OCI-LY7 (cell line): ENCODE measurements around the gene GIMAP5. TPM values are rescaled to one million over a fixed set of nuclear protein-coding genes. Genes with fewer than 3 reads are reported as not detected.

ENCODE experiments used
- BruUV-seq: library from RNA; stranded (reverse); fragments of 400-500 nt; replicated peaks from 2 replicates; lab custom pipeline; 2021; lab: Mats Ljungman, UMichigan
- CTCF ChIA-PET: fragments of 300-600 bp; sonication (Branson Sonifier 250); formaldehyde crosslinking; loops from one replicate; lab custom pipeline; 2022; ENCODE audit warnings: antibody characterized with exemption; ENCODE audit not compliant: unreplicated experiment; lab: Charles Lee
- POLR2A ChIA-PET: fragments of 300-600 bp; sonication (Branson Sonifier 250); formaldehyde crosslinking; loops from one replicate; lab custom pipeline; 2022; ENCODE audit warnings: antibody characterized with exemption; lab: Charles Lee
- DNase-seq: peaks from one replicate; pipeline ENCODE4 v3.0.0-alpha.2; 2015; ENCODE audit warnings: low spot score
- H2AFZ ChIP-seq: fragments of 200-600 bp; sonication (generic), shearing (Covaris generic); 2 replicates; pipeline ENCODE4 v1.6.1; 2014; ENCODE audit warnings: mild to moderate bottlenecking, antibody characterized with exemption, low read length, moderate library complexity
- H3K27ac ChIP-seq: fragments of 200-600 bp; sonication (generic); 2 replicates; pipeline ENCODE4 v1.5.1; 2014; ENCODE audit warnings: mixed run types, low read depth, mild to moderate bottlenecking, moderate library complexity, low read length, inconsistent platforms; ENCODE audit not compliant: poor library complexity, severe bottlenecking
- H3K36me3 ChIP-seq: fragments of 200-600 bp; sonication (generic); 2 replicates; pipeline ENCODE4 v1.6.1; 2014; ENCODE audit warnings: mild to moderate bottlenecking, antibody characterized with exemption, low read length, moderate library complexity, mixed read lengths; ENCODE audit not compliant: insufficient read depth
- H3K4me1 ChIP-seq: fragments of 200-600 bp; sonication (generic); 2 replicates; pipeline ENCODE4 v1.5.1; 2014; ENCODE audit warnings: mild to moderate bottlenecking, low read length; ENCODE audit not compliant: insufficient read depth, poor library complexity, severe bottlenecking
- H3K4me2 ChIP-seq: fragments of 200-600 bp; sonication (generic); 2 replicates; pipeline ENCODE4 v1.6.1; 2014; ENCODE audit warnings: mild to moderate bottlenecking, low read length
- H3K4me3 ChIP-seq: fragments of 200-600 bp; sonication (generic); 2 replicates; pipeline ENCODE4 v1.5.1; 2014; ENCODE audit warnings: mild to moderate bottlenecking, low read depth, low read length; ENCODE audit not compliant: poor library complexity, severe bottlenecking
- H3K79me2 ChIP-seq: fragments of 200-600 bp; sonication (generic); 2 replicates; pipeline ENCODE4 v1.6.1; 2016; ENCODE audit warnings: low read depth, mild to moderate bottlenecking, low read length, moderate library complexity, mixed read lengths; ENCODE audit not compliant: insufficient read depth
- H3K9me2 ChIP-seq: fragments of 200-600 bp; sonication (generic); 2 replicates; pipeline ENCODE4 v1.6.1; 2016; ENCODE audit warnings: mild to moderate bottlenecking, low read length, mixed read lengths; ENCODE audit not compliant: insufficient read depth
- H3K9me3 ChIP-seq: fragments of 200-600 bp; sonication (generic); 2 replicates; pipeline ENCODE4 v1.6.1; 2014; ENCODE audit warnings: mild to moderate bottlenecking, mixed run types, low read length, mixed read lengths
- H4K20me1 ChIP-seq: fragments of 200-600 bp; sonication (generic); 2 replicates; pipeline ENCODE4 v1.6.1; 2014; ENCODE audit warnings: mild to moderate bottlenecking, antibody characterized with exemption, low read length, moderate library complexity, mixed read lengths; ENCODE audit not compliant: insufficient read depth
- CTCF ChIP-seq: fragments of 200-600 bp; sonication (generic); conservative IDR thresholded peaks from 2 replicates; pipeline ENCODE4 v1.5.1; 2014; ENCODE audit warnings: mild to moderate bottlenecking, antibody characterized with exemption, low read length, moderate library complexity, mixed read lengths
- EZH2phosphoT487 ChIP-seq: fragments of 200-600 bp; sonication (generic); IDR thresholded peaks from 2 replicates; pipeline ENCODE4 v1.6.1; 2018; ENCODE audit warnings: low read depth, borderline replicate concordance, mild to moderate bottlenecking, mixed run types, antibody characterized with exemption, low read length, moderate library complexity, mixed read lengths
- intact Hi-C: fragments of 100-400 bp; cut with micrococcal nuclease; formaldehyde crosslinking; loops from one replicate; pipeline ENCODE4 v1.10.0; 2022; ENCODE audit not compliant: unreplicated experiment
- total RNA-seq, 2 experiments: library from RNA; depleted of rRNA in 1 of 2; stranded (reverse); fragments of >200 nt in 1 of 2; shearing (Covaris generic) in 1 of 2; gene quantifications; 2 replicates each; pipeline ENCODE4 v1.2.3, GENCODE V29; 2014 to 2022

The GIMAP5 gene
- total RNA-seq, 2 experiments from 2014 or later: not detected

DNA sequence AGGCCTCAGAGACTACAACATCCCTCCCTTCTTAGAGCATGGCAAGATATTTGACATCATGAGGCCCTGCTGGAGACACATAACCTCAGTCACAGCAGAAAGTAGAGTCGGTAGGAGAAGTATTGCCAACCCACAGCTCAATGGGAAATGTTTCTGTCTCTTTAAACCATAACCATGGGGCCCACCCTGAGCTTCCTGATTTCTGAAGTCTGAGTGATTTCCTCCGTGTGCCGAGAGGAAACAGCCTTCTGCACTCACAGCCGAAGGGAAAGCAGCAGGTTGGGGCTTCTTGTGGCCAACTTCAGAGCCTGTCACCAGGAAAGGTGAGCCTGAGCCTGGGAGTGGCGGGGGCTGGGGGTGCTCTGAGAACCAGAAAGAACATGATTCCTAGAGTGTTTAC is 20.9 kb upstream of the GIMAP5 start, which contains the start of gene GIMAP1:
TSS of gene GIMAP1 (plus strand) at position 246 of the 400 bp plus-strand sequence. CDS start 2,435 bp downstream, outside the sequence.
- no peak for TF ChIP-seq CTCF
- TF ChIP-seq EZH2phosphoT487: no peak
- H3K4me2 ChIP-seq: no peak within 1 kb of the TSS
- H3K79me2 ChIP-seq: no peaks in the 10 kb centered on the region
- intact Hi-C loops: no loop called here
- no peak within 1 kb of the TSS for H3K4me3 ChIP-seq
- no peak within 1 kb of the TSS for H3K27ac ChIP-seq
- H3K9me3 ChIP-seq: no peaks in the 10 kb centered on the region
- BruUV-seq: no TSS peak
- H3K9me2 ChIP-seq: no peaks in the 10 kb centered on the region
- H3K4me1 ChIP-seq: no peaks in the 10 kb centered on the region
- no peaks in the 10 kb centered on the region for H4K20me1 ChIP-seq
- H3K36me3 ChIP-seq: no peaks in the 10 kb centered on the region
- ChIA-PET CTCF (interaction anchor here (0.6 kb wide), 1 partner anchor 54 kb away, joined by 3 read pairs; no protein-coding TSS in a partner anchor), POLR2A (interaction anchor here (0.6 to 0.8 kb wide), 3 partner anchors 43 to 1228 kb away, joined by 3 to 4 read pairs (median 3); no protein-coding TSS in a partner anchor)
- no peak for DNase-seq
- no peak within 1 kb of the TSS for H2AFZ ChIP-seq

DNA sequence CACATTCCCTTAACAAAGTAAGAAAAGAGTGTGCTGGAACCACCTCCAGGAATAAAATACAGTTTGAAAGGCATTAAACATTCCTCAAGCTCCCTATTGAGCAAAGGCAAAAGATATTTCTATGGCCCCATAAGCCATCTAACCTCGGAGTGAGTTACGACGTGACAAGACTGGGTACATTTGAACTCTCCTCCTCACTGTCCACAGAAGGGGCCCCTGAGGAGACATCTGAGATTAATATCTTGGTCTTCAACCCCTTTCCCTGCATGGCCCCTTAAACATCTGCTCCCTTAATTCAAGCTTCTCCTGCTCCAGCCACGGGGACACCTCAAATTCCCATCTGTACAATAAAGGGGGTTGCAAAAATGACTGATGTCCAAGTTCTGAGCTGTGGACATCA is 20.3 kb upstream of the GIMAP5 start:
- ChIA-PET CTCF (no interaction called here), POLR2A (interaction anchor here (0.8 kb wide), 1 partner anchor 42 kb away, joined by 3 read pairs; no protein-coding TSS in a partner anchor)
- no peak overlapping the region for H3K4me3 ChIP-seq
- H3K4me2 ChIP-seq: no peak overlapping the region
- DNase-seq: no peak
- no TSS peak for BruUV-seq
- H3K36me3 ChIP-seq: no peaks in the 10 kb centered on the region
- no peak for TF ChIP-seq CTCF
- TF ChIP-seq EZH2phosphoT487: no peak
- no peaks in the 10 kb centered on the region for H3K9me3 ChIP-seq
- H4K20me1 ChIP-seq: no peaks in the 10 kb centered on the region
- no peak overlapping the region for H2AFZ ChIP-seq
- intact Hi-C loops: no loop called here
- H3K27ac ChIP-seq: no peak overlapping the region
- no peaks in the 10 kb centered on the region for H3K79me2 ChIP-seq
- H3K4me1 ChIP-seq: no peaks in the 10 kb centered on the region
- H3K9me2 ChIP-seq: no peaks in the 10 kb centered on the region

DNA sequence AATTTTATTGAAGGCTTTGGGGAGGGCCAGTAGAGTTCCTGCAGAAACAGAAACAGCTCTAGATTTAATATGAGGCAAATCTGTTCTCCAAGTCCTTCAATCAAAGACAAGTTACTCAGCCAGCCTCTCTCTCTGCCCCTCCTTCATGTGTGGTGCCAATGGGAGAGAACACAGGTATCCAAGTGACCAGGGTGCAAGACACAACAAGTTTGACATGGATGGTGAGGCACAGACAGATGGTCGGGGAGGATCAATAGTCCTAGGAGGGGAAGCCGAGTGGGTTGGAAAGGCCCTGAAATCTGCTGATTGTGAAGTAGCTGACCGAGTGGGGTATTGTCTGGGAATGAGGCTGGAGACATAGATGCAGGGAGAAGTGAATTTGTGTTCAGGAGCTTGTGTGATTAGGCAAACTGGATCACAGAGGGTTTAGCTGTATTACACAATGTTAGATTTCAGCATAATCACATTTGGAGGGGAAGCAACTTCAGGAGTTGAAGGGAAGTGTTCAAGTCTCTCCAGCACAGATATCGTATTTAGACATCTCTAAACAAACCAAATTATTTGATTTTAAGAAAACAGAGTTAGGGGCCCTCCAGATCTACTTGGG is 19.3 kb upstream of the GIMAP5 start:
- ChIA-PET CTCF (no interaction called here), POLR2A (no interaction called here)
- Histone ChIP-seq H4K20me1 (no peaks in the 10 kb centered on the region), H3K9me2 (no peaks in the 10 kb centered on the region), H2AFZ (no peak overlapping the region), H3K27ac (no peak overlapping the region), H3K36me3 (no peaks in the 10 kb centered on the region), H3K79me2 (no peaks in the 10 kb centered on the region), H3K4me1 (no peaks in the 10 kb centered on the region), H3K4me2 (no peak overlapping the region), H3K4me3 (no peak overlapping the region), H3K9me3 (no peaks in the 10 kb centered on the region)
- intact Hi-C loops: no loop called here
- TF ChIP-seq CTCF: no peak
- no peak for TF ChIP-seq EZH2phosphoT487
- BruUV-seq: no TSS peak
- DNase-seq: no peak
